H9 (cell line): ENCODE data around the gene TRIM52. TPM values are rescaled to one million over a fixed set of nuclear protein-coding genes. Genes with fewer than 3 reads are reported as not detected.

Experiments used
- DNase-seq: peaks from one replicate; pipeline ENCODE4 v3.0.0-alpha.2; 2017
- H2AFZ ChIP-seq: one replicate; pipeline ENCODE4 v1.6.1; 2013; ENCODE audit warnings: mild to moderate bottlenecking, low read length, control low read depth, moderate library complexity
- H2AK5ac ChIP-seq: 2 replicates; pipeline ENCODE4 v1.6.1; 2013; ENCODE audit warnings: low read length, control low read depth, mixed read lengths; ENCODE audit not compliant: insufficient read length
- H2BK120ac ChIP-seq: one replicate; pipeline ENCODE4 v1.6.1; 2013; ENCODE audit warnings: low read depth, mild to moderate bottlenecking, low read length, control low read depth, inconsistent platforms; ENCODE audit not compliant: poor library complexity, severe bottlenecking
- H2BK12ac ChIP-seq: 2 replicates; pipeline ENCODE4 v1.6.1; 2013; ENCODE audit warnings: low read length, control low read depth, mixed read lengths, low read depth; ENCODE audit not compliant: insufficient read length
- H2BK15ac ChIP-seq: 2 replicates; pipeline ENCODE4 v1.6.1; 2013; ENCODE audit warnings: low read depth, low read length, control low read depth
- H2BK20ac ChIP-seq: one replicate; pipeline ENCODE4 v1.6.1; 2013; ENCODE audit warnings: low read depth, mild to moderate bottlenecking, low read length, control low read depth, inconsistent platforms; ENCODE audit not compliant: poor library complexity, severe bottlenecking
- H2BK5ac ChIP-seq: 2 replicates; pipeline ENCODE4 v1.6.1; 2013; ENCODE audit warnings: low read length, control low read depth, mixed read lengths; ENCODE audit not compliant: insufficient read length
- H3K14ac ChIP-seq: 2 replicates; pipeline ENCODE4 v1.6.1; 2013; ENCODE audit warnings: low read length, control low read depth; ENCODE audit not compliant: insufficient read depth
- H3K18ac ChIP-seq: 2 replicates; pipeline ENCODE4 v1.6.1; 2013; ENCODE audit warnings: low read depth, mild to moderate bottlenecking, mixed read lengths, low read length, control low read depth; ENCODE audit not compliant: insufficient read length
- H3K23ac ChIP-seq: 2 replicates; pipeline ENCODE4 v1.6.1; 2013; ENCODE audit warnings: low read length, control low read depth, mixed read lengths, low read depth; ENCODE audit not compliant: insufficient read length
- H3K23me2 ChIP-seq: 2 replicates; pipeline ENCODE4 v1.6.1; 2013; ENCODE audit warnings: low read depth, mild to moderate bottlenecking, mixed read lengths, low read length, control low read depth; ENCODE audit not compliant: insufficient read length, poor library complexity, severe bottlenecking
- H3K27ac ChIP-seq: 2 replicates; pipeline ENCODE4 v1.5.1; 2013; ENCODE audit warnings: low read length, control low read depth, mixed read lengths, low read depth; ENCODE audit not compliant: insufficient read length
- H3K27me3 ChIP-seq: 2 replicates; pipeline ENCODE4 v1.6.1; 2013; ENCODE audit warnings: low read length, control low read depth, inconsistent platforms; ENCODE audit not compliant: insufficient read depth
- H3K4ac ChIP-seq: 2 replicates; pipeline ENCODE4 v1.6.1; 2013; ENCODE audit warnings: low read depth, mild to moderate bottlenecking, control low read depth, inconsistent platforms, low read length, moderate library complexity
- H3K4me1 ChIP-seq: 2 replicates; pipeline ENCODE4 v1.6.1; 2013; ENCODE audit warnings: low read length, control low read depth, inconsistent platforms; ENCODE audit not compliant: insufficient read depth
- H3K4me2 ChIP-seq: 2 replicates; pipeline ENCODE4 v1.6.1; 2013; ENCODE audit warnings: low read length, control low read depth, mixed read lengths; ENCODE audit not compliant: insufficient read length, insufficient read depth
- H3K56ac ChIP-seq: 2 replicates; pipeline ENCODE4 v1.6.1; 2013; ENCODE audit warnings: low read depth, mild to moderate bottlenecking, mixed read lengths, low read length, control low read depth; ENCODE audit not compliant: insufficient read length
- H3K79me1 ChIP-seq: 2 replicates; pipeline ENCODE4 v1.6.1; 2013; ENCODE audit warnings: low read depth, mild to moderate bottlenecking, moderate library complexity, low read length, control low read depth, inconsistent platforms; ENCODE audit not compliant: insufficient read depth, poor library complexity, severe bottlenecking
- H3K79me2 ChIP-seq: 2 replicates; pipeline ENCODE4 v1.6.1; 2013; ENCODE audit warnings: low read length, control low read depth, inconsistent platforms; ENCODE audit not compliant: insufficient read depth
- H3K9ac ChIP-seq: 2 replicates; pipeline ENCODE4 v1.6.1; 2013; ENCODE audit warnings: low read length, control low read depth, mixed read lengths; ENCODE audit not compliant: insufficient read length; ENCODE audit errors: extremely low read depth
- H3K9me3 ChIP-seq: one replicate; pipeline ENCODE4 v1.6.1; 2013; ENCODE audit warnings: low read depth, low read length, inconsistent platforms; ENCODE audit not compliant: control insufficient read depth
- H3T11ph ChIP-seq: one replicate; pipeline ENCODE4 v1.6.1; 2013; ENCODE audit warnings: mild to moderate bottlenecking, low read length, control low read depth, inconsistent platforms
- H4K20me1 ChIP-seq: one replicate; pipeline ENCODE4 v1.6.1; 2013; ENCODE audit not compliant: control insufficient read depth, insufficient read length, insufficient read depth
- H4K5ac ChIP-seq: 2 replicates; pipeline ENCODE4 v1.6.1; 2013; ENCODE audit warnings: low read depth, mild to moderate bottlenecking, mixed read lengths, low read length, control low read depth; ENCODE audit not compliant: insufficient read length
- H4K8ac ChIP-seq: replicated peaks from 2 replicates; pipeline ENCODE4 v1.6.1; 2013; ENCODE audit warnings: low read length, control low read depth, mixed read lengths, low read depth; ENCODE audit not compliant: insufficient read length
- H4K91ac ChIP-seq: 2 replicates; pipeline ENCODE4 v1.6.1; 2013; ENCODE audit warnings: low read depth, mild to moderate bottlenecking, moderate library complexity, mixed read lengths, low read length, control low read depth; ENCODE audit not compliant: insufficient read length
- H3K27ac Mint-ChIP-seq, 3 experiments: 2 replicates in 2 of 3; 3 replicates in 1 of 3; pipeline ENCODE4 v1.8.0; 2020 to 2021; ENCODE audit warnings: mixed read lengths in 3 of 3, mild to moderate bottlenecking in 1 of 3, moderate library complexity in 1 of 3
- H3K27me3 Mint-ChIP-seq: 2 replicates; pipeline ENCODE4 v1.8.0; 2021; ENCODE audit warnings: low read depth, mild to moderate bottlenecking, moderate library complexity, mixed read lengths
- H3K36me3 Mint-ChIP-seq, 3 experiments: 2 replicates in 2 of 3; 3 replicates in 1 of 3; pipeline ENCODE4 v1.8.0; 2020 to 2021; ENCODE audit warnings: low read depth in 3 of 3, mixed read lengths in 3 of 3; ENCODE audit not compliant: insufficient read depth in 1 of 3
- H3K4me1 Mint-ChIP-seq, 2 experiments: 2 replicates each; pipeline ENCODE4 v1.8.0; 2020; ENCODE audit warnings: mixed read lengths in 2 of 2
- H3K4me3 Mint-ChIP-seq, 2 experiments: 2 replicates in 1 of 2; 3 replicates in 1 of 2; pipeline ENCODE4 v1.8.0; 2020 to 2021; ENCODE audit warnings: mild to moderate bottlenecking in 2 of 2, mixed read lengths in 2 of 2, moderate library complexity in 1 of 2
- H3K9me3 Mint-ChIP-seq, 2 experiments: 2 replicates in 1 of 2; 3 replicates in 1 of 2; pipeline ENCODE4 v1.8.0; 2020; ENCODE audit warnings: mild to moderate bottlenecking in 2 of 2, mixed read lengths in 2 of 2, moderate library complexity in 1 of 2
- CTCF ChIP-seq: fragments of 200-600 bp; sonication (generic); conservative IDR thresholded peaks from 3 replicates; pipeline ENCODE4 v1.8.0; 2021; ENCODE audit warnings: antibody characterized with exemption, mild to moderate bottlenecking
- WGBS: extraction: QIAGEN DNeasy Blood & Tissue Kit; methylation state at CpG from one replicate; pipeline ENCODE4 v1.1.7; 2013; ENCODE audit warnings: missing lambda C conversion rate, low lambda C conversion rate, mixed read lengths; ENCODE audit not compliant: insufficient read length; ENCODE audit errors: extremely low coverage; 5-methylcytosine and 5-hydroxymethylcytosine counted together
- microRNA-seq: library from miRNA; unstranded; fragments of <30 nt; microRNA quantifications from one replicate; pipeline ENCODE4, GENCODE V29; 2020; ENCODE audit warnings: borderline microRNAs expressed
- total RNA-seq: library from RNA; stranded (reverse); gene quantifications from 2 replicates; pipeline ENCODE4 v1.2.1, GENCODE V29; 2021

TRIM52 gene
- total RNA-seq, 1 experiment from 2014 or later: 5.1 TPM

GRCh38 chr5:181205761-181206649 is 54.9 kb downstream of the TRIM52 start:
- no peak overlapping the region for H4K5ac ChIP-seq
- peak overlapping the region; percentile 62 for H3K9ac ChIP-seq
- no CpG with 5 or more reads among the region's 37 CpGs for WGBS
- H3K27me3 Mint-ChIP-seq: peaks cover 62% of the 10 kb centered on the region
- peaks cover 26% of the 10 kb centered on the region; the same call in 1 of the 2 replicates for H3K27me3 ChIP-seq
- no peak overlapping the region for H2BK20ac ChIP-seq
- no peak overlapping the region for H2BK5ac ChIP-seq
- H3K79me2 ChIP-seq: no peaks in the 10 kb centered on the region
- H3K14ac ChIP-seq: no peak overlapping the region
- no peak overlapping the region for H2BK15ac ChIP-seq
- no peak for DNase-seq
- H2BK12ac ChIP-seq: no peak overlapping the region
- peaks cover 26% of the 10 kb centered on the region for H3K23me2 ChIP-seq
- H2AK5ac ChIP-seq: no peak overlapping the region
- no peak overlapping the region for H3K23ac ChIP-seq
- no peaks in the 10 kb centered on the region for H3K79me1 ChIP-seq
- H4K91ac ChIP-seq: no peak overlapping the region
- H3K4me1 Mint-ChIP-seq: peaks cover 20 to 32% of the 10 kb centered on the region in 2 experiments
- H3K27ac Mint-ChIP-seq: peak overlapping the region in 1 of 3 experiments; percentile 44; a peak in 1 of 7 replicates
- H2BK120ac ChIP-seq: no peak overlapping the region
- H3K56ac ChIP-seq: no peak overlapping the region
- no peaks in the 10 kb centered on the region for H4K20me1 ChIP-seq
- no peak for TF ChIP-seq CTCF
- H3K4me2 ChIP-seq: peak overlapping the region; percentile 92
- H3K36me3 Mint-ChIP-seq: peaks cover 0 to 8% (median 0%) of the 10 kb centered on the region in 3 experiments; a peak in 2 of 7 replicates
- H3K9me3 Mint-ChIP-seq: peaks cover 11 to 16% of the 10 kb centered on the region in 2 experiments; a peak in 3 of 5 replicates
- peak overlapping the region; percentile 92 to 99 for H3K4me3 Mint-ChIP-seq
- H3T11ph ChIP-seq: no peak overlapping the region
- H2AFZ ChIP-seq: no peak overlapping the region
- H3K4ac ChIP-seq: no peak overlapping the region
- H4K8ac ChIP-seq: no peak overlapping the region
- no peak overlapping the region for H3K27ac ChIP-seq
- H3K4me1 ChIP-seq: no peaks in the 10 kb centered on the region
- H3K18ac ChIP-seq: no peak overlapping the region
- H3K9me3 ChIP-seq: no peaks in the 10 kb centered on the region

Small RNA genes lying within 50 kb of the gene (microRNA-seq; reads per million reads assigned to microRNA genes)
- not detected for gene MIR4638

Other genes with a start within 250 kb of the TRIM52 start
- 0.88 and 0.96 TPM in 2 replicates for gene BTNL9, start 220.9 kb downstream of the TRIM52 start, total RNA-seq
- not detected in 2 replicates for gene OR2V1, start 130.0 kb downstream of the TRIM52 start, total RNA-seq
- not detected in 2 replicates for gene OR2V2, start 113.6 kb downstream of the TRIM52 start, total RNA-seq
- not detected in 2 replicates for gene TRIM7, start 55.9 kb downstream of the TRIM52 start, total RNA-seq
- 33.5 and 34.2 TPM in 2 replicates for gene TRIM41, start 37.9 kb downstream of the TRIM52 start, total RNA-seq
- 2,548 and 2,552 TPM in 2 replicates for gene RACK1, start 17.2 kb downstream of the TRIM52 start, total RNA-seq
- not detected in 2 replicates for gene OR4F3, start 106.1 kb upstream of the TRIM52 start, total RNA-seq